OCI-LY1 (cell line): ENCODE results near the gene JPT1.
"Not testable (repeated sequence)": the region's sequence is repeated elsewhere in the genome, so short reads cannot be mapped to it uniquely, and the experiment has no call there.

Experiments used
- CTCF ChIP-seq: fragments of 200-600 bp; sonication (generic), shearing (Covaris generic); IDR thresholded peaks from 2 replicates; pipeline ENCODE4 v1.5.1; 2017; ENCODE audit warnings: mild to moderate bottlenecking, antibody characterized with exemption, low read length, moderate library complexity, mixed read lengths
- EZH2 ChIP-seq: fragments of 200-600 bp; sonication (generic), shearing (Covaris generic); IDR thresholded peaks from 2 replicates; pipeline ENCODE4 v1.8.0; 2017; ENCODE audit warnings: borderline replicate concordance, mixed run types, mild to moderate bottlenecking, antibody characterized with exemption, low read length, moderate library complexity, mixed read lengths

- not testable (repeated sequence) for TF ChIP-seq CTCF, EZH2
Measured at GRCh38 chr17:75164606-75165005, 10.3 kb upstream of the JPT1 start.
